Vagina (tissue), 2 donors: Measurements from ENCODE around the gene OR52J3. TPM values are rescaled to one million over a fixed set of nuclear protein-coding genes. Genes with fewer than 3 reads are reported as not detected.

Experiments used
- DNase-seq, 2 donors: peaks; one replicate each; pipeline ENCODE4 v3.0.0-alpha.2; 2017; ENCODE audit errors: extremely low spot score in 2 of 2
- H3K27ac ChIP-seq: fragments of 200-600 bp; sonication (generic); one replicate; pipeline ENCODE4 v1.5.1; 2019
- H3K27me3 ChIP-seq: fragments of 200-600 bp; sonication (generic); one replicate; pipeline ENCODE4 v1.5.1; 2019
- H3K36me3 ChIP-seq, 2 donors: fragments of 200-600 bp; sonication (generic); one replicate each; pipeline ENCODE4 v1.5.1; 2017 to 2019
- H3K4me1 ChIP-seq: fragments of 200-600 bp; sonication (generic); one replicate; pipeline ENCODE4 v1.5.1; 2019
- H3K4me3 ChIP-seq, 2 donors: fragments of 200-600 bp; sonication (generic); 1 replicate in 1 of 2; 2 replicates in 1 of 2; pipeline ENCODE4 v1.5.1; 2016 to 2019
- H3K9me3 ChIP-seq: fragments of 200-600 bp; sonication (generic); one replicate; pipeline ENCODE4 v1.5.1; 2019
- CTCF ChIP-seq, 3 experiments: fragments of 450-650 bp in 2 of 3; fragments of 200-600 bp in 1 of 3; sonication (generic) in 1 of 3; IDR thresholded peaks; one replicate each; pipeline ENCODE4 v1.5.1; 2017 to 2019; ENCODE audit warnings: antibody characterized with exemption in 3 of 3, mild to moderate bottlenecking in 2 of 3, moderate library complexity in 2 of 3
- POLR2A ChIP-seq, 2 donors: fragments of 450-650 bp; IDR thresholded peaks; one replicate each; pipeline ENCODE4 v1.6.1; 2017; ENCODE audit warnings: antibody characterized with exemption in 2 of 2, mild to moderate bottlenecking in 2 of 2, moderate library complexity in 2 of 2
- POLR2AphosphoS5 ChIP-seq, 2 donors: sonication (generic); formaldehyde crosslinking; IDR thresholded peaks; one replicate each; pipeline ENCODE4 v1.9.0; 2017; ENCODE audit warnings: antibody characterized with exemption in 2 of 2, mild to moderate bottlenecking in 2 of 2, low read depth in 1 of 2; ENCODE audit not compliant: insufficient read depth in 1 of 2
- intact Hi-C: fragments of 100-400 bp; cut with DNase I; formaldehyde crosslinking; loops from one replicate; pipeline ENCODE4 v1.15.1; 2023
- total RNA-seq: library from RNA; depleted of rRNA; stranded (reverse); fragments of >200 nt; gene quantifications from one replicate; pipeline ENCODE4 v1.2.3, GENCODE V29; 2016

OR52J3 gene
- not detected for total RNA-seq

GRCh38 chr11:5046226-5046625 lies at the start of gene OR52J3:
OR52J3 (plus strand) TSS chr11:5046526; CDS start chr11:5046526, 0 bp downstream.
- H3K4me3 ChIP-seq: no peak within 1 kb of the TSS
- no peaks in the 10 kb centered on the region for H3K9me3 ChIP-seq
- no peak for DNase-seq
- TF ChIP-seq POLR2AphosphoS5 (IDR thresholded peaks at IDR 0.05; ENCODE audit: insufficient read depth in 1 of 2, low read depth in 1 of 2) (no peak), POLR2A (IDR thresholded peaks at IDR 0.05) (no peak), CTCF (IDR thresholded peaks at IDR 0.05) (no peak)
- H3K36me3 ChIP-seq: no peaks in the 10 kb centered on the region
- no peaks in the 10 kb centered on the region for H3K4me1 ChIP-seq
- H3K27me3 ChIP-seq: no peaks in the 10 kb centered on the region
- H3K27ac ChIP-seq: no peak within 1 kb of the TSS
- intact Hi-C loops: no loop called here

GRCh38 chr11:5004424-5005274 lies 41.7 kb upstream of the OR52J3 start:
- Histone ChIP-seq H3K9me3 (no peaks in the 10 kb centered on the region), H3K36me3 (no peaks in the 10 kb centered on the region)

DNA sequence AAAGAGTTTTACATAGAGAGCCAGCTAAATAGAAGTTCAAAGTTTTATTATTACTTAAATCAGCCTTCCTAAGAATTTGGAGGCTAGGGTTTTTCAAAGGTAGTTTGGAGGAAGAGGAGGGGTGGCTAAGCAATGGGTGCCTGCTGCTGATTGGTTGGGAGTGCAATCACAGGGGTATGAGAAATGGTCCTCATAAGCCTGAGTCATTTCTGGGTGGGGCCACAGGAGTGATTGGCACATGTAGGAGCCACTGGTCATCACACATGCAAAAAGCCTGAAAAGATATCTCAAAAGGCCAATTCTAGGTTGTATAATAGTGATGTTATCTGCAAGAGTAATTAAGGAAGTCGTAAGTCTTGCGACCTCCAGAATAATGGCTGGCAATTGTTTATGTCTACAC lies 38.8 kb upstream of the OR52J3 start:
- no peaks in the 10 kb centered on the region for H3K36me3 ChIP-seq
- no peak overlapping the region for H3K4me3 ChIP-seq
- no peak for DNase-seq
- H3K4me1 ChIP-seq: no peaks in the 10 kb centered on the region
- intact Hi-C loops: no loop called here
- H3K27me3 ChIP-seq: no peaks in the 10 kb centered on the region
- H3K27ac ChIP-seq: no peak overlapping the region
- no peaks in the 10 kb centered on the region for H3K9me3 ChIP-seq
- TF ChIP-seq POLR2AphosphoS5 (IDR thresholded peaks at IDR 0.05; ENCODE audit: insufficient read depth in 1 of 2, low read depth in 1 of 2): no peak
- TF ChIP-seq CTCF (IDR thresholded peaks at IDR 0.05): no peak
- no peak for TF ChIP-seq POLR2A (IDR thresholded peaks at IDR 0.05)

More at GRCh38 chr11:5004424-5005274, 41.7 kb upstream of the OR52J3 start:
- TF ChIP-seq POLR2A (IDR thresholded peaks at IDR 0.05) (no peak), POLR2AphosphoS5 (IDR thresholded peaks at IDR 0.05; ENCODE audit: insufficient read depth in 1 of 2, low read depth in 1 of 2) (no peak), CTCF (IDR thresholded peaks at IDR 0.05) (no peak)
- DNase-seq: no peak
- H3K4me3 ChIP-seq: no peak overlapping the region
- H3K4me1 ChIP-seq: no peaks in the 10 kb centered on the region
- H3K27me3 ChIP-seq: no peaks in the 10 kb centered on the region
- H3K27ac ChIP-seq: no peak overlapping the region
- intact Hi-C loops: no loop called here

DNA sequence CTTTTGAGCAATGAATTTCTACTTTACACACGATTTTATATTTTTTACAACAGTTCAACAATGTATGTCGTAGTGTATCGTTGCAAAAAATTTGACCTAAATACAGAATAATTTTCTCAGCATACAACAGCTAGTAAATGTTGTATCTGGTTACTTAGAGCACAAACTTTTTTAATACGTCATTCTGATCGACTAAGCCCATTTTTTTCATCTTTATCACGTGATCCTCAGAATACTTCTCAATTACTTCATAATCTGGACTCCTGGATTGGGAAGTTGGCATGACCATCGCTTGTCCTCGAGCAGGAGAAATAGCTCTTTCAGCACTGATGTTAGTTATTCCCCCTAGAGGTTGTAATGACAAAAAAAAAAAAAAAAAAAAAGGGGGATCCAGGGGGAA lies 35.1 kb upstream of the OR52J3 start:
- H3K9me3 ChIP-seq: no peaks in the 10 kb centered on the region
- no peak overlapping the region for H3K4me3 ChIP-seq
- no peaks in the 10 kb centered on the region for H3K27me3 ChIP-seq
- intact Hi-C loops: no loop called here
- DNase-seq: no peak
- no peaks in the 10 kb centered on the region for H3K36me3 ChIP-seq
- H3K27ac ChIP-seq: no peak overlapping the region
- TF ChIP-seq CTCF (IDR thresholded peaks at IDR 0.05): no peak
- TF ChIP-seq POLR2AphosphoS5 (IDR thresholded peaks at IDR 0.05; ENCODE audit: insufficient read depth in 1 of 2, low read depth in 1 of 2): no peak
- no peak for TF ChIP-seq POLR2A (IDR thresholded peaks at IDR 0.05)
- H3K4me1 ChIP-seq: no peaks in the 10 kb centered on the region

GRCh38 chr11:5013012-5013411 lies 33.3 kb upstream of the OR52J3 start:
- intact Hi-C loops: no loop called here
- no peaks in the 10 kb centered on the region for H3K36me3 ChIP-seq
- DNase-seq: no peak
- no peak for TF ChIP-seq POLR2A (IDR thresholded peaks at IDR 0.05)
- no peak for TF ChIP-seq POLR2AphosphoS5 (IDR thresholded peaks at IDR 0.05; ENCODE audit: insufficient read depth in 1 of 2, low read depth in 1 of 2)
- no peak for TF ChIP-seq CTCF (IDR thresholded peaks at IDR 0.05)
- no peak overlapping the region for H3K4me3 ChIP-seq
- H3K9me3 ChIP-seq: no peaks in the 10 kb centered on the region
- no peaks in the 10 kb centered on the region for H3K27me3 ChIP-seq
- no peak overlapping the region for H3K27ac ChIP-seq
- no peaks in the 10 kb centered on the region for H3K4me1 ChIP-seq
